ENCODE measurements around the gene STARD6. TPM values are rescaled to one million over a fixed set of nuclear protein-coding genes. Genes with fewer than 3 reads are reported as not detected.

STARD6 gene
- total and polyA plus RNA-seq, 10 of the 15 experiments (the other 5 are each of a cell fraction or from before 2014, with no cell fraction given), result 0.10 to 0.84 (median 0.34) TPM; not detected in 3

GRCh38 chr18:54284981-54285785 lies 72.5 kb downstream of the STARD6 start:
- Histone ChIP-seq H4K20me1 (ENCODE audit: control insufficient read depth, insufficient read depth) (no peaks in the 10 kb centered on the region), H3K4me3 (no peak overlapping the region), H3K79me2 (ENCODE audit: control insufficient read depth, insufficient read depth, low read length) (no peaks in the 10 kb centered on the region), H3K27ac (ENCODE audit: control insufficient read depth, insufficient read depth) (peak overlapping the region; percentile 73), H3K9me3 (replicated peaks; ENCODE audit: control insufficient read depth, insufficient read depth, low read length) (peaks cover 2% of the 10 kb centered on the region; the same call in 2 of the 3 replicates), H3K36me3 (ENCODE audit: control insufficient read depth in 2 of 2, insufficient read depth in 2 of 2, low read length in 1 of 2) (peaks cover 0 to 15% of the 10 kb centered on the region in 2 experiments; a peak in 1 of 4 replicates), H2AFZ (ENCODE audit: control insufficient read depth, low read depth, low read length) (peak overlapping the region; percentile 44), H3K9ac (ENCODE audit: control insufficient read depth, insufficient read depth, low read length) (peak overlapping the region; percentile 17; the same call in 1 of the 2 replicates), H3K27me3 (replicated peaks in 1 of 2; ENCODE audit: control insufficient read depth in 2 of 2, insufficient read depth in 2 of 2, low read length in 1 of 2) (no peaks in the 10 kb centered on the region), H3K4me2 (ENCODE audit: control insufficient read depth, insufficient read depth) (peak overlapping the region; percentile 58), H3K4me1 (ENCODE audit: control insufficient read depth, insufficient read depth, low read length) (peaks cover 28% of the 10 kb centered on the region)
- ChIA-PET RAD21 (ENCODE audit: unreplicated experiment) (interaction anchor here (0.6 to 4.5 kb wide), 5 partner anchors 15 to 62 kb away, joined by 3 to 36 read pairs (median 6); partner anchors contain the start of genes MBD2 and POLI), CTCF (interaction anchor here (0.8 to 3.4 kb wide), 6 partner anchors 7 to 77 kb away, joined by 3 to 38 read pairs (median 6); partner anchors contain the start of gene POLI), SMC1A (ENCODE audit: uncharacterized antibody, unreplicated experiment) (interaction anchor here (0.8 to 6.6 kb wide), 8 partner anchors 14 to 75 kb away, joined by 3 to 54 read pairs (median 6); no protein-coding TSS in a partner anchor), POLR2A (interaction anchor here (0.5 to 2.9 kb wide), 7 partner anchors 15 to 76 kb away, joined by 3 to 16 read pairs (median 3); partner anchors contain the start of gene POLI)
- ATAC-seq, result peak; percentile 99
- intact Hi-C loops (cut with micrococcal nuclease; ENCODE audit: unreplicated experiment) (loop anchor here (1.0 to 2.0 kb wide), 8 partner anchors 16 to 136 kb away; partner anchors contain the start of genes C18orf54, POLI and STARD6), in situ Hi-C loops (cut with MboI) (no loop called here)
- no TSS peak for BruUV-seq (replicated peaks)
- peak; percentile 99 for FAIRE-seq
- DNase-seq (ENCODE audit: low read depth, low spot score), result peak; percentile 97
- WGBS (ENCODE audit: insufficient coverage, insufficient replicate concordance, low lambda C conversion rate, missing lambda C conversion rate), result 19% methylated on average over 8 of the region's 8 CpGs
- TF ChIP-seq RELB (IDR thresholded peaks at IDR 0.05; ENCODE audit: low read depth) (peak; percentile 94), RAD51 (IDR thresholded peaks at IDR 0.05) (peak; percentile 43; the same call in 1 of the 2 replicates), MAX (IDR thresholded peaks at IDR 0.05; ENCODE audit: low read depth, low read length) (peak; percentile 74), IKZF1 (conservative IDR thresholded peaks at IDR 0.05) (peak; percentile 88), RCOR1 (conservative IDR thresholded peaks at IDR 0.05; ENCODE audit: low read depth, low read length) (0 out of 2 replicates have a peak, but pooled peaks have one; percentile 57), RAD21 (IDR thresholded peaks at IDR 0.05; ENCODE audit: insufficient read depth, low read depth, low read length) (0 out of 2 replicates have a peak, but pooled peaks have one; percentile 6), TAF1 (IDR thresholded peaks at IDR 0.05; ENCODE audit: borderline replicate concordance, low read depth, low read length) (peak; percentile 68; the same call in 1 of the 2 replicates), BACH1 (IDR thresholded peaks at IDR 0.05; ENCODE audit: borderline replicate concordance) (peak; percentile 96), MEF2A (IDR thresholded peaks at IDR 0.05; ENCODE audit: insufficient read depth, low read depth, low read length) (peak; percentile 77), EP300 (IDR thresholded peaks at IDR 0.05; ENCODE audit: borderline replicate concordance in 1 of 2, control insufficient read depth in 1 of 2, low read depth in 2 of 2, low read length in 2 of 2) (peak; percentile 94 to 97), MTA2 (IDR thresholded peaks at IDR 0.05; ENCODE audit: low read depth) (peak; percentile 97), YY1 (IDR thresholded peaks at IDR 0.05; ENCODE audit: low read depth, low read length) (peak; percentile 42; the same call in 1 of the 2 replicates), IRF4 (IDR thresholded peaks at IDR 0.05; ENCODE audit: low read depth, low read length) (peak; percentile 100), SREBF1 (IDR thresholded peaks at IDR 0.05; ENCODE audit: low read length) (peak; percentile 87; the same call in 1 of the 2 replicates), NR2C2 (IDR thresholded peaks at IDR 0.05; ENCODE audit: borderline replicate concordance, control insufficient read depth, insufficient read length, low read depth) (no peak)
- TF ChIP-seq, protein P1, sequence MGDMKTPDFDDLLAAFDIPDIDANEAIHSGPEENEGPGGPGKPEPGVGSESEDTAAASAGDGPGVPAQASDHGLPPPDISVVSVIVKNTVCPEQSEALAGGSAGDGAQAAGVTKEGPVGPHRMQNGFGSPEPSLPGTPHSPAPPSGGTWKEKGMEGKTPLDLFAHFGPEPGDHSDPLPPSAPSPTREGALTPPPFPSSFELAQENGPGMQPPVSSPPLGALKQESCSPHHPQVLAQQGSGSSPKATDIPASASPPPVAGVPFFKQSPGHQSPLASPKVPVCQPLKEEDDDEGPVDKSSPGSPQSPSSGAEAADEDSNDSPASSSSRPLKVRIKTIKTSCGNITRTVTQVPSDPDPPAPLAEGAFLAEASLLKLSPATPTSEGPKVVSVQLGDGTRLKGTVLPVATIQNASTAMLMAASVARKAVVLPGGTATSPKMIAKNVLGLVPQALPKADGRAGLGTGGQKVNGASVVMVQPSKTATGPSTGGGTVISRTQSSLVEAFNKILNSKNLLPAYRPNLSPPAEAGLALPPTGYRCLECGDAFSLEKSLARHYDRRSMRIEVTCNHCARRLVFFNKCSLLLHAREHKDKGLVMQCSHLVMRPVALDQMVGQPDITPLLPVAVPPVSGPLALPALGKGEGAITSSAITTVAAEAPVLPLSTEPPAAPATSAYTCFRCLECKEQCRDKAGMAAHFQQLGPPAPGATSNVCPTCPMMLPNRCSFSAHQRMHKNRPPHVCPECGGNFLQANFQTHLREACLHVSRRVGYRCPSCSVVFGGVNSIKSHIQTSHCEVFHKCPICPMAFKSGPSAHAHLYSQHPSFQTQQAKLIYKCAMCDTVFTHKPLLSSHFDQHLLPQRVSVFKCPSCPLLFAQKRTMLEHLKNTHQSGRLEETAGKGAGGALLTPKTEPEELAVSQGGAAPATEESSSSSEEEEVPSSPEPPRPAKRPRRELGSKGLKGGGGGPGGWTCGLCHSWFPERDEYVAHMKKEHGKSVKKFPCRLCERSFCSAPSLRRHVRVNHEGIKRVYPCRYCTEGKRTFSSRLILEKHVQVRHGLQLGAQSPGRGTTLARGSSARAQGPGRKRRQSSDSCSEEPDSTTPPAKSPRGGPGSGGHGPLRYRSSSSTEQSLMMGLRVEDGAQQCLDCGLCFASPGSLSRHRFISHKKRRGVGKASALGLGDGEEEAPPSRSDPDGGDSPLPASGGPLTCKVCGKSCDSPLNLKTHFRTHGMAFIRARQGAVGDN (IDR thresholded peaks at IDR 0.05), result peak; percentile 72; the same call in 1 of the 2 replicates

Data from GM12878 (cell line).